IMR-90 (cell line): ENCODE data around the gene PLD5. TPM values are rescaled to one million over a fixed set of nuclear protein-coding genes. Genes with fewer than 3 reads are reported as not detected.

Experiments
- ATAC-seq: fragments of 200-7000 bp; cut with Tn5 transposase; 2 replicates; pipeline ENCODE4 v1.9.1; 2020; ENCODE audit warnings: low read depth, mild to moderate bottlenecking, moderate library complexity
- BruUV-seq: library from RNA; stranded (reverse); fragments of 400-500 nt; replicated peaks from 2 replicates; lab custom pipeline; 2021; lab: Mats Ljungman, UMichigan
- CTCF ChIA-PET: fragments of 300-600 bp; formaldehyde crosslinking; extraction: SDS; loops from one replicate; lab custom pipeline; 2021; ENCODE audit warnings: antibody characterized with exemption; lab: Yijun Ruan, JAX
- POLR2A ChIA-PET: fragments of 300-600 bp; sonication (Branson Sonifier 250); formaldehyde crosslinking; loops from one replicate; lab custom pipeline; 2022; ENCODE audit warnings: antibody characterized with exemption; ENCODE audit not compliant: unreplicated experiment; lab: Charles Lee
- DNase-seq: peaks from one replicate; pipeline ENCODE4 v3.0.0; 2013
- H2AFZ ChIP-seq: replicated peaks from 2 replicates; pipeline ENCODE3; 2013; ENCODE audit warnings: low read length, mild to moderate bottlenecking; ENCODE audit not compliant: poor library complexity
- H2AK5ac ChIP-seq: 2 replicates; pipeline ENCODE4 v1.6.1; 2013; ENCODE audit warnings: low read depth, low read length, inconsistent platforms
- H2AK9ac ChIP-seq: replicated peaks from 2 replicates; pipeline ENCODE3; 2013; ENCODE audit warnings: mild to moderate bottlenecking, low read depth, low read length, moderate library complexity; ENCODE audit not compliant: poor library complexity
- H2BK120ac ChIP-seq: 2 replicates; pipeline ENCODE4 v1.6.1; 2013; ENCODE audit warnings: low read depth, low read length, inconsistent platforms
- H2BK15ac ChIP-seq: 3 replicates; pipeline ENCODE4 v1.6.1; 2013; ENCODE audit warnings: low read depth, low read length, inconsistent platforms
- H2BK20ac ChIP-seq: 2 replicates; pipeline ENCODE4 v1.6.1; 2013; ENCODE audit warnings: low read depth, mild to moderate bottlenecking, inconsistent platforms, low read length, moderate library complexity
- H2BK5ac ChIP-seq: 2 replicates; pipeline ENCODE4 v1.6.1; 2013; ENCODE audit warnings: mild to moderate bottlenecking, low read depth, low read length, inconsistent platforms; ENCODE audit not compliant: poor library complexity, severe bottlenecking
- H3K14ac ChIP-seq: replicated peaks from 2 replicates; pipeline ENCODE4 v1.6.1; 2013; ENCODE audit warnings: low read depth, low read length, inconsistent platforms
- H3K18ac ChIP-seq: 2 replicates; pipeline ENCODE4 v1.6.1; 2013; ENCODE audit warnings: low read depth, low read length, control low read depth
- H3K23ac ChIP-seq: 2 replicates; pipeline ENCODE4 v1.6.1; 2013; ENCODE audit warnings: low read depth, low read length, inconsistent platforms
- H3K27ac ChIP-seq: 2 replicates; pipeline ENCODE4 v1.5.1; 2013; ENCODE audit warnings: mild to moderate bottlenecking, control low read depth, low read length; ENCODE audit not compliant: insufficient read depth
- H3K27me3 ChIP-seq: 2 replicates; pipeline ENCODE4 v1.6.1; 2013; ENCODE audit warnings: low read length; ENCODE audit not compliant: control insufficient read depth, insufficient read depth
- H3K36me3 ChIP-seq: 2 replicates; pipeline ENCODE4 v1.6.1; 2013; ENCODE audit warnings: low read length, mixed read lengths; ENCODE audit not compliant: control insufficient read depth, insufficient read depth
- H3K4ac ChIP-seq: 2 replicates; pipeline ENCODE4 v1.6.1; 2013; ENCODE audit warnings: low read depth, low read length, inconsistent platforms
- H3K4me1 ChIP-seq: 2 replicates; pipeline ENCODE4 v1.6.1; 2013; ENCODE audit warnings: low read length, mixed read lengths; ENCODE audit not compliant: control insufficient read depth, insufficient read depth
- H3K4me2 ChIP-seq: 2 replicates; pipeline ENCODE4 v1.6.1; 2013; ENCODE audit warnings: low read depth, mild to moderate bottlenecking, control low read depth, low read length, moderate library complexity
- H3K4me3 ChIP-seq: 2 replicates; pipeline ENCODE4 v1.5.1; 2013; ENCODE audit warnings: low read depth, mild to moderate bottlenecking, control low read depth, low read length, moderate library complexity; ENCODE audit not compliant: insufficient read depth
- H3K56ac ChIP-seq: 2 replicates; pipeline ENCODE4 v1.6.1; 2013; ENCODE audit warnings: low read length, inconsistent platforms; ENCODE audit not compliant: insufficient read depth; ENCODE audit errors: extremely low read depth
- H3K79me1 ChIP-seq, 2 experiments: 2 replicates each; pipeline ENCODE4 v1.6.1; 2013; ENCODE audit warnings: low read length in 2 of 2, inconsistent platforms in 1 of 2, low read depth in 1 of 2
- H3K9ac ChIP-seq: 2 replicates; pipeline ENCODE4 v1.6.1; 2013; ENCODE audit warnings: low read depth, low read length, control low read depth
- H3K9me1 ChIP-seq: 2 replicates; pipeline ENCODE4 v1.6.1; 2013; ENCODE audit warnings: low read length, inconsistent platforms; ENCODE audit not compliant: insufficient read depth
- H3K9me3 ChIP-seq: 2 replicates; pipeline ENCODE4 v1.6.1; 2013; ENCODE audit warnings: low read length; ENCODE audit not compliant: control insufficient read depth, insufficient read depth
- H4K20me1 ChIP-seq: 2 replicates; pipeline ENCODE4 v1.6.1; 2013; ENCODE audit warnings: low read length, inconsistent platforms; ENCODE audit not compliant: insufficient read depth
- H4K5ac ChIP-seq: 2 replicates; pipeline ENCODE4 v1.6.1; 2013; ENCODE audit warnings: mild to moderate bottlenecking, low read depth, low read length, control low read depth
- H4K8ac ChIP-seq, 2 experiments: 2 replicates each; pipeline ENCODE4 v1.6.1; 2013; ENCODE audit warnings: low read depth in 2 of 2, low read length in 2 of 2, control low read depth in 1 of 2, inconsistent platforms in 1 of 2
- H4K91ac ChIP-seq: 2 replicates; pipeline ENCODE4 v1.6.1; 2013; ENCODE audit warnings: low read depth, low read length, inconsistent platforms; ENCODE audit not compliant: insufficient read depth
- BHLHE40 ChIP-seq: fragments of 150-350 bp; IDR thresholded peaks from 2 replicates; pipeline ENCODE4 v1.6.1; 2016; ENCODE audit warnings: mild to moderate bottlenecking, low read depth, low read length
- CEBPB ChIP-seq: IDR thresholded peaks from 2 replicates; pipeline ENCODE4 v1.6.1; 2012; ENCODE audit warnings: low read depth, low read length, improper control_type of control experiment
- CHD1 ChIP-seq: IDR thresholded peaks from 2 replicates; pipeline ENCODE4 v1.6.1; 2012; ENCODE audit warnings: low read depth, low read length, improper control_type of control experiment
- CTCF ChIP-seq: conservative IDR thresholded peaks from 2 replicates; pipeline ENCODE4 v1.5.1; 2012; ENCODE audit warnings: mild to moderate bottlenecking, low read depth, low read length, improper control_type of control experiment
- ELK1 ChIP-seq: fragments of 150-350 bp; IDR thresholded peaks from 2 replicates; pipeline ENCODE4 v1.6.1; 2016; ENCODE audit warnings: low read depth, mild to moderate bottlenecking, low read length, moderate library complexity, borderline replicate concordance
- FOS ChIP-seq: fragments of 150-350 bp; IDR thresholded peaks from 2 replicates; pipeline ENCODE4 v1.6.1; 2016; ENCODE audit warnings: low read depth, low read length
- MAFK ChIP-seq: IDR thresholded peaks from 2 replicates; pipeline ENCODE4 v1.6.1; 2012; ENCODE audit warnings: low read depth, low read length, improper control_type of control experiment
- MAZ ChIP-seq: IDR thresholded peaks from 2 replicates; pipeline ENCODE4 v1.6.1; 2012; ENCODE audit warnings: low read depth, mild to moderate bottlenecking, low read length, improper control_type of control experiment, moderate library complexity, borderline replicate concordance
- MXI1 ChIP-seq: IDR thresholded peaks from 2 replicates; pipeline ENCODE4 v1.6.1; 2012; ENCODE audit warnings: low read depth, mild to moderate bottlenecking, low read length, moderate library complexity, borderline replicate concordance
- NFE2L2 ChIP-seq: fragments of 150-350 bp; IDR thresholded peaks from 2 replicates; pipeline ENCODE4 v1.6.1; 2016; ENCODE audit warnings: low read depth, mild to moderate bottlenecking, low read length
- POLR2A ChIP-seq: IDR thresholded peaks from 2 replicates; pipeline ENCODE4 v1.6.1; 2012; ENCODE audit warnings: mild to moderate bottlenecking, low read depth, low read length
- RAD21 ChIP-seq: IDR thresholded peaks from 2 replicates; pipeline ENCODE4 v1.6.1; 2012; ENCODE audit warnings: low read length, improper control_type of control experiment
- RCOR1 ChIP-seq: IDR thresholded peaks from 2 replicates; pipeline ENCODE4 v1.6.1; 2012; ENCODE audit warnings: mild to moderate bottlenecking, low read length, improper control_type of control experiment; ENCODE audit not compliant: insufficient replicate concordance
- RFX5 ChIP-seq: IDR thresholded peaks from 2 replicates; pipeline ENCODE4 v1.8.0; 2012; ENCODE audit warnings: low read depth, mild to moderate bottlenecking, low read length, moderate library complexity
- SMC3 ChIP-seq: fragments of 150-350 bp; IDR thresholded peaks from 2 replicates; pipeline ENCODE4 v1.6.1; 2016; ENCODE audit warnings: low read depth, mild to moderate bottlenecking, antibody characterized with exemption, low read length, moderate library complexity
- USF2 ChIP-seq: fragments of 150-350 bp; IDR thresholded peaks from 2 replicates; pipeline ENCODE4 v1.6.1; 2017; ENCODE audit warnings: mild to moderate bottlenecking, antibody characterized with exemption, low read length, low read depth
- WGBS, 2 experiments: methylation state at CpG; one replicate each; pipeline versions ENCODE4 v1.1.5 to v1.1.7; 2013; ENCODE audit warnings: missing lambda C conversion rate in 2 of 2; ENCODE audit not compliant: insufficient read length in 1 of 2; ENCODE audit errors: extremely low coverage in 2 of 2; 5-methylcytosine and 5-hydroxymethylcytosine counted together
- dilution Hi-C: fragments of 300-500 bp; cut with HindIII; formaldehyde crosslinking; loops from one replicate; pipeline ENCODE4 v1.14.3; 2018; ENCODE audit warnings: low sequenced_read_pairs; ENCODE audit not compliant: unreplicated experiment
- in situ Hi-C: fragments of 300-500 bp; cut with MboI; formaldehyde crosslinking; loops from 3 replicates; pipeline ENCODE4 v1.14.3; 2019; ENCODE audit warnings: low sequenced_read_pairs, inconsistent platforms, mixed read lengths
- intact Hi-C: fragments of 100-400 bp; cut with micrococcal nuclease; formaldehyde crosslinking; loops from 2 replicates; pipeline ENCODE4 v1.10.0; 2022
- polyA plus RNA-seq, 3 experiments: library from polyadenylated mRNA; depleted of rRNA; stranded (reverse); fragments of >200 nt; gene quantifications; 2 replicates each; pipeline ENCODE4 v1.2.3, GENCODE V29; 2012; ENCODE audit warnings: low replicate concordance in 1 of 3
- total RNA-seq: library from RNA; depleted of rRNA; stranded (reverse); fragments of >200 nt; gene quantifications from 2 replicates; pipeline ENCODE4 v1.2.3, GENCODE V29; 2012

The PLD5 gene
- total and polyA plus RNA-seq, 2 of the 4 experiments (the other 2 are of a cell fraction) = not detected

- Histone ChIP-seq H3K9me1 (no peaks in the 10 kb centered on the region), H4K8ac (no peak overlapping the region), H3K4me3 (no peak overlapping the region), H3K4ac (no peak overlapping the region), H2BK5ac (no peak overlapping the region), H4K20me1 (no peaks in the 10 kb centered on the region), H3K23ac (no peak overlapping the region), H2BK20ac (no peak overlapping the region), H3K27me3 (no peaks in the 10 kb centered on the region), H4K5ac (no peak overlapping the region), H3K56ac (no peak overlapping the region), H3K27ac (no peak overlapping the region), H3K4me2 (no peak overlapping the region), H3K79me1 (no peaks in the 10 kb centered on the region), H3K9me3 (peaks cover 24% of the 10 kb centered on the region), H3K36me3 (no peaks in the 10 kb centered on the region), H2AK9ac (no peak overlapping the region), H2AFZ (no peak overlapping the region), H2AK5ac (no peak overlapping the region), H4K91ac (no peak overlapping the region), H3K4me1 (no peaks in the 10 kb centered on the region), H2BK120ac (no peak overlapping the region), H2BK15ac (no peak overlapping the region), H3K14ac (no peak overlapping the region), H3K9ac (no peak overlapping the region), H3K18ac (no peak overlapping the region)
- ChIA-PET CTCF (no interaction called here), POLR2A (no interaction called here)
- dilution Hi-C loops = no loop called here
- intact Hi-C loops = no loop called here
- WGBS, 2 experiments = 18% methylated on average over 2 of the region's 11 CpGs; no CpG with 5 or more reads in 1 of the 2 experiments
- no TSS peak for BruUV-seq
- in situ Hi-C loops = no loop called here
- no peak for DNase-seq
- TF ChIP-seq USF2 = no peak
- no peak for TF ChIP-seq BHLHE40
- no peak for TF ChIP-seq ELK1
- no peak for TF ChIP-seq MXI1
- no peak for TF ChIP-seq CEBPB
- TF ChIP-seq MAFK = no peak
- TF ChIP-seq CTCF = no peak
- TF ChIP-seq RAD21 = no peak
- TF ChIP-seq RFX5 = no peak
- TF ChIP-seq POLR2A = no peak
- no peak for TF ChIP-seq CHD1
- TF ChIP-seq RCOR1 = no peak
- no peak for TF ChIP-seq SMC3
- no peak for TF ChIP-seq MAZ
- TF ChIP-seq NFE2L2 = no peak
- TF ChIP-seq FOS = no peak
- ATAC-seq = no peak
Measured at GRCh38 chr1:242211254-242212022, 313.1 kb downstream of the PLD5 start.
